ENCODE results near the gene TYR. TPM values are rescaled to one million over a fixed set of nuclear protein-coding genes. Genes with fewer than 3 reads are reported as not detected.

Gene TYR
- not detected for polyA plus RNA-seq
- long read RNA-seq, donor 1 = 0 reads
- long read RNA-seq, donor 2 = 0 reads
- long read RNA-seq, donor 3 = 0 reads
- long read RNA-seq, donor 4 = 0 reads
- long read RNA-seq, donor 5 = 0 reads
- long read RNA-seq, donor 6 = 0 reads
- long read RNA-seq, donor 7 = 0 reads
- long read RNA-seq, donor 8 = 0 reads
- long read RNA-seq, donor 9 = 0 reads
- long read RNA-seq, donor 10 = 0 reads

DNA sequence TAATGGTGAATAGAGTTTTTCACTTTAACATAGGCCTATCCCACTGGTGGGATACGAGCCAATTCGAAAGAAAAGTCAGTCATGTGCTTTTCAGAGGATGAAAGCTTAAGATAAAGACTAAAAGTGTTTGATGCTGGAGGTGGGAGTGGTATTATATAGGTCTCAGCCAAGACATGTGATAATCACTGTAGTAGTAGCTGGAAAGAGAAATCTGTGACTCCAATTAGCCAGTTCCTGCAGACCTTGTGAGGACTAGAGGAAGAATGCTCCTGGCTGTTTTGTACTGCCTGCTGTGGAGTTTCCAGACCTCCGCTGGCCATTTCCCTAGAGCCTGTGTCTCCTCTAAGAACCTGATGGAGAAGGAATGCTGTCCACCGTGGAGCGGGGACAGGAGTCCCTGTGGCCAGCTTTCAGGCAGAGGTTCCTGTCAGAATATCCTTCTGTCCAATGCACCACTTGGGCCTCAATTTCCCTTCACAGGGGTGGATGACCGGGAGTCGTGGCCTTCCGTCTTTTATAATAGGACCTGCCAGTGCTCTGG, at the start of gene TYR:
TSS of gene TYR (plus strand) at position 185 of the 541 bp plus-strand sequence. CDS start at position 264, 79 bp downstream.
- FAIRE-seq (no peak), DNase-seq (no peak)
- H3K27ac ChIP-seq (ENCODE audit: low read depth in 1 of 3, low read length in 2 of 3) = no peak within 1 kb of the TSS
- WGBS, 3 donors = 73 to 89% (median 79%) methylated on average over 8 of the region's 8 CpGs
- no peak within 1 kb of the TSS for H3K4me3 ChIP-seq (ENCODE audit: low read depth in 1 of 3, low read length in 3 of 3)
- no peaks in the 10 kb centered on the region for H3K9me3 ChIP-seq (ENCODE audit: control insufficient read depth in 2 of 2, insufficient read depth in 1 of 2, low read depth in 1 of 2, low read length in 1 of 2)
- no peaks in the 10 kb centered on the region for H3K4me1 ChIP-seq (ENCODE audit: control insufficient read depth in 3 of 3, insufficient read depth in 2 of 3, low read depth in 1 of 3, low read length in 2 of 3)
- H3K27me3 ChIP-seq (ENCODE audit: control insufficient read depth in 3 of 3, insufficient read depth in 3 of 3, low read length in 3 of 3) = no peaks in the 10 kb centered on the region
- no peaks in the 10 kb centered on the region for H3K36me3 ChIP-seq (ENCODE audit: control insufficient read depth in 3 of 3, insufficient read depth in 2 of 3, low read depth in 1 of 3, low read length in 3 of 3)

DNA sequence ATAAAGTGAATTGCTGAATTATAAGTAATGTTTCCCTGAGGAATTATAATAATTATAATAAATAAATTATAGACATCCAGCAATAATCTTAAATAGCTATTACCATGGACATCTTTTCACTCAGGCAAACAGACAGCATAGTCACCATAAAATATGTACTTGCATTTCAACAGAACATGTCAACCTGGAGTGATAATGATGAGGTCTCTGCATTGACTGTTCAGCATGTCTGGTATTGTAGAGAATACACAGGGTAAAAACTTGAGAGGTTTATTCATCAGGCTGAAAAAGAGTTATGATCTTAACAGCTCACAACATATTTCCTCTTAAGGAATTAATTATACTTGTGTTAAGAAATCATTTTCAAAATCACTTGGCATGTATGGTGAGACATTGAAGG, 41.1 kb upstream of the TYR start:
- H3K4me1 ChIP-seq (ENCODE audit: control insufficient read depth in 3 of 3, insufficient read depth in 2 of 3, low read depth in 1 of 3, low read length in 2 of 3) = no peaks in the 10 kb centered on the region
- no peak overlapping the region for H3K27ac ChIP-seq (ENCODE audit: low read depth in 1 of 3, low read length in 2 of 3)
- no peak for FAIRE-seq
- no peaks in the 10 kb centered on the region for H3K27me3 ChIP-seq (ENCODE audit: control insufficient read depth in 3 of 3, insufficient read depth in 3 of 3, low read length in 3 of 3)
- H3K4me3 ChIP-seq (ENCODE audit: low read depth in 1 of 3, low read length in 3 of 3) = no peak overlapping the region
- H3K9me3 ChIP-seq (ENCODE audit: control insufficient read depth in 2 of 2, insufficient read depth in 1 of 2, low read depth in 1 of 2, low read length in 1 of 2) = no peaks in the 10 kb centered on the region
- H3K36me3 ChIP-seq (ENCODE audit: control insufficient read depth in 3 of 3, insufficient read depth in 2 of 3, low read depth in 1 of 3, low read length in 3 of 3) = no peaks in the 10 kb centered on the region
- DNase-seq = no peak

GRCh38 chr11:89147229-89147628, 30.4 kb upstream of the TYR start:
- 25 to 51% (median 26%) methylated on average over 1 of the region's 1 CpG for WGBS, 3 donors
- H3K9me3 ChIP-seq (ENCODE audit: control insufficient read depth in 2 of 2, insufficient read depth in 1 of 2, low read depth in 1 of 2, low read length in 1 of 2) = no peaks in the 10 kb centered on the region
- no peak for FAIRE-seq
- H3K4me1 ChIP-seq (ENCODE audit: control insufficient read depth in 3 of 3, insufficient read depth in 2 of 3, low read depth in 1 of 3, low read length in 2 of 3) = no peaks in the 10 kb centered on the region
- no peaks in the 10 kb centered on the region for H3K27me3 ChIP-seq (ENCODE audit: control insufficient read depth in 3 of 3, insufficient read depth in 3 of 3, low read length in 3 of 3)
- no peak overlapping the region for H3K4me3 ChIP-seq (ENCODE audit: low read depth in 1 of 3, low read length in 3 of 3)
- no peak overlapping the region for H3K27ac ChIP-seq (ENCODE audit: low read depth in 1 of 3, low read length in 2 of 3)
- no peaks in the 10 kb centered on the region for H3K36me3 ChIP-seq (ENCODE audit: control insufficient read depth in 3 of 3, insufficient read depth in 2 of 3, low read depth in 1 of 3, low read length in 3 of 3)
- no peak for DNase-seq

GRCh38 chr11:89159974-89160373, 17.7 kb upstream of the TYR start:
- no peak overlapping the region for H3K4me3 ChIP-seq (ENCODE audit: low read depth in 1 of 3, low read length in 3 of 3)
- FAIRE-seq (no peak), DNase-seq (no peak)
- no peaks in the 10 kb centered on the region for H3K27me3 ChIP-seq (ENCODE audit: control insufficient read depth in 3 of 3, insufficient read depth in 3 of 3, low read length in 3 of 3)
- no peaks in the 10 kb centered on the region for H3K4me1 ChIP-seq (ENCODE audit: control insufficient read depth in 3 of 3, insufficient read depth in 2 of 3, low read depth in 1 of 3, low read length in 2 of 3)
- H3K9me3 ChIP-seq (ENCODE audit: control insufficient read depth in 2 of 2, insufficient read depth in 1 of 2, low read depth in 1 of 2, low read length in 1 of 2) = no peaks in the 10 kb centered on the region
- no peak overlapping the region for H3K27ac ChIP-seq (ENCODE audit: low read depth in 1 of 3, low read length in 2 of 3)
- 73 to 87% (median 82%) methylated on average over 4 of the region's 4 CpGs for WGBS, 3 donors
- H3K36me3 ChIP-seq (ENCODE audit: control insufficient read depth in 3 of 3, insufficient read depth in 2 of 3, low read depth in 1 of 3, low read length in 3 of 3) = no peaks in the 10 kb centered on the region

DNA sequence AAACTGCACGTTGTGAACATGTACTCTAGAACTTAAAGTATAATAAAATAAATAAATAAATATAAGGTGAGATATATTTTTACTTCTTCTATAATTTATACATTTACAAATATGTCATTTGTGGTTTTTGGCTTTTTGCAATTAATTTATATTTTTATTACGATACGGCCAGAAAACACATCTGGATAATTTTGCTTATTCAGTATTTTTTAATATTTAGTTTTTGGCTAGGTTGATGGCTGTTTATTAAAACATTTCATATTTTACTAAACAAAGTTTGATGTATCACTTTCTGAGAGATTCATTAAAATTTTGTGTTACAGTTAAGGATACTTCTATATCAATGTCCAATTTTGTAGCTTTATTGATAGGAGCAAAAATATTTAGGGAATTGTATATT, 15.7 kb upstream of the TYR start:
- 81 to 83% (median 83%) methylated on average over 3 of the region's 3 CpGs for WGBS, 3 donors
- Histone ChIP-seq H3K4me3 (ENCODE audit: low read depth in 1 of 3, low read length in 3 of 3) (no peak overlapping the region), H3K27ac (ENCODE audit: low read depth in 1 of 3, low read length in 2 of 3) (no peak overlapping the region), H3K36me3 (ENCODE audit: control insufficient read depth in 3 of 3, insufficient read depth in 2 of 3, low read depth in 1 of 3, low read length in 3 of 3) (no peaks in the 10 kb centered on the region), H3K9me3 (ENCODE audit: control insufficient read depth in 2 of 2, insufficient read depth in 1 of 2, low read depth in 1 of 2, low read length in 1 of 2) (no peaks in the 10 kb centered on the region), H3K27me3 (ENCODE audit: control insufficient read depth in 3 of 3, insufficient read depth in 3 of 3, low read length in 3 of 3) (no peaks in the 10 kb centered on the region), H3K4me1 (ENCODE audit: control insufficient read depth in 3 of 3, insufficient read depth in 2 of 3, low read depth in 1 of 3, low read length in 2 of 3) (no peaks in the 10 kb centered on the region)
- FAIRE-seq (no peak), DNase-seq (no peak)

DNA sequence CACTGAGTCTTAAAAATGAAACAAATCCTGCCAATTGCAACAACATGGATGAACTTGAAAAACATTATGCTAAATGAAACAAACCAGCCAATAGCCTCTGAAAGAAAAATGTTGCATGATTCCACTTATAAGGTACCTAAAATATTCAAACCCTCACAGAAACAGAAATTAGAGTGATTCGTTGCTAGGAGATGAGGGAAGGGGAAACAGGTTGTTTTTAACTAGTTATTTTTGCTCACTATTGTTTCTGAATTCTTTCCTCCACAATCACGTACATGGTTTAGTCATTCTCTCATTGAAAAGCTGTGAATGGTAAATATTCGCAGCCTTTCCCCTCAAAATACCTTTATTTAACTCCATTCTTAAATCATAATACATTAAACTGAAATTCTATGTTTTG, 14.0 kb upstream of the TYR start:
- WGBS, 3 donors = 66 to 68% (median 67%) methylated on average over 3 of the region's 3 CpGs
- H3K9me3 ChIP-seq (ENCODE audit: control insufficient read depth in 2 of 2, insufficient read depth in 1 of 2, low read depth in 1 of 2, low read length in 1 of 2) = no peaks in the 10 kb centered on the region
- H3K27me3 ChIP-seq (ENCODE audit: control insufficient read depth in 3 of 3, insufficient read depth in 3 of 3, low read length in 3 of 3) = no peaks in the 10 kb centered on the region
- H3K36me3 ChIP-seq (ENCODE audit: control insufficient read depth in 3 of 3, insufficient read depth in 2 of 3, low read depth in 1 of 3, low read length in 3 of 3) = no peaks in the 10 kb centered on the region
- DNase-seq (no peak), FAIRE-seq (no peak)
- H3K4me3 ChIP-seq (ENCODE audit: low read depth in 1 of 3, low read length in 3 of 3) = no peak overlapping the region
- H3K4me1 ChIP-seq (ENCODE audit: control insufficient read depth in 3 of 3, insufficient read depth in 2 of 3, low read depth in 1 of 3, low read length in 2 of 3) = no peaks in the 10 kb centered on the region
- no peak overlapping the region for H3K27ac ChIP-seq (ENCODE audit: low read depth in 1 of 3, low read length in 2 of 3)

DNA sequence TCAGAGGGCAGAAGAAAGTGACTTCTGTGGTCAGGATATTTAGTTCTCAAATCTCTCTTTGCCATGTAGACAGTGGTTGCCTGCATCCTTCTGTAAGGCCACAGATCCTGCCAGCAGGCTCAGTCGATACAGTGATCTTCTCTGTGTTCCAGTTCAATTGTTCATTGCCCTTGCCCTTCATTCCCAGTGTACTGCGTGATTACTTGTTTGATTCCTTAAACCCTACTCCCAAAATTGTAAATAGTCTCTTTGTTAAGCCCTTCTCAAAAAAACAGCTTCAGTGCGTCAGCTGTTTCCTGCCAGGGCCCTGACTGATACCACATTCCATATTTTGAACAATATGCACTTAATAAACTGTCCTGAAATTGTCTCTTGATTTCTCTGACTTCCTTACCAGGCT, 9.3 kb upstream of the TYR start:
- no peak for DNase-seq
- no peaks in the 10 kb centered on the region for H3K36me3 ChIP-seq (ENCODE audit: control insufficient read depth in 3 of 3, insufficient read depth in 2 of 3, low read depth in 1 of 3, low read length in 3 of 3)
- WGBS, 3 donors = 48 to 84% (median 70%) methylated on average over 3 of the region's 3 CpGs

DNA sequence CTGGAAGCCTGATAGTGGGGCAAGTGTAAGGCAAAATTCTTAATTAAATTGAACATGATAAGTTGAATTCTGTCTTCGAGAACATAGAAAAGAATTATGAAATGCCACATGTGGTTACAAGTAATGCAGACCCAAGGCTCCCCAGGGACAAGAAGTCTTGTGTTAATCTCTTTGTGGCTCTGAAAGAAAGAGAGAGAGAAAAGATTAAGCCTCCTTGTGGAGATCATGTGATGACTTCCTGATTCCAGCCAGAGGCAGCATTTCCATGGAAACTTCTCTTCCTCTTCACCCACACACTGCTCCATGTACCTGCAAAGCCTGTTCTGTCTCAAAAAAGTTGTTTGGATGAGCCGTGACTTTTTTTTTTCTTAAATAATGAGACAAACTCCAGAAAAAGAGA, 1.9 kb upstream of the TYR start:
- Histone ChIP-seq H3K9me3 (ENCODE audit: control insufficient read depth in 2 of 2, insufficient read depth in 1 of 2, low read depth in 1 of 2, low read length in 1 of 2) (no peaks in the 10 kb centered on the region), H3K27ac (ENCODE audit: low read depth in 1 of 3, low read length in 2 of 3) (no peak overlapping the region), H3K4me3 (ENCODE audit: low read depth in 1 of 3, low read length in 3 of 3) (no peak overlapping the region), H3K27me3 (ENCODE audit: control insufficient read depth in 3 of 3, insufficient read depth in 3 of 3, low read length in 3 of 3) (no peaks in the 10 kb centered on the region), H3K36me3 (ENCODE audit: control insufficient read depth in 3 of 3, insufficient read depth in 2 of 3, low read depth in 1 of 3, low read length in 3 of 3) (no peaks in the 10 kb centered on the region), H3K4me1 (ENCODE audit: control insufficient read depth in 3 of 3, insufficient read depth in 2 of 3, low read depth in 1 of 3, low read length in 2 of 3) (no peaks in the 10 kb centered on the region)
- 73 to 76% (median 75%) methylated on average over 2 of the region's 2 CpGs for WGBS, 3 donors
- FAIRE-seq = no peak
- DNase-seq = no peak

More for the DNA sequence above, 9.3 kb upstream of the TYR start:
- no peaks in the 10 kb centered on the region for H3K4me1 ChIP-seq (ENCODE audit: control insufficient read depth in 3 of 3, insufficient read depth in 2 of 3, low read depth in 1 of 3, low read length in 2 of 3)
- no peak overlapping the region for H3K4me3 ChIP-seq (ENCODE audit: low read depth in 1 of 3, low read length in 3 of 3)
- H3K27me3 ChIP-seq (ENCODE audit: control insufficient read depth in 3 of 3, insufficient read depth in 3 of 3, low read length in 3 of 3) = no peaks in the 10 kb centered on the region
- no peak for FAIRE-seq
- H3K27ac ChIP-seq (ENCODE audit: low read depth in 1 of 3, low read length in 2 of 3) = no peak overlapping the region
- H3K9me3 ChIP-seq (ENCODE audit: control insufficient read depth in 2 of 2, insufficient read depth in 1 of 2, low read depth in 1 of 2, low read length in 1 of 2) = no peaks in the 10 kb centered on the region

- no peak overlapping the region for H3K27ac ChIP-seq (ENCODE audit: low read depth in 1 of 3, low read length in 2 of 3)
Observed at GRCh38 chr11:89176938-89177337, 737 bp upstream of the TYR start.

More at GRCh38 chr11:89176938-89177337, 737 bp upstream of the TYR start:
- 69 to 87% (median 80%) methylated on average over 2 of the region's 2 CpGs for WGBS, 3 donors
- DNase-seq = no peak
- Histone ChIP-seq H3K27me3 (ENCODE audit: control insufficient read depth in 3 of 3, insufficient read depth in 3 of 3, low read length in 3 of 3) (no peaks in the 10 kb centered on the region), H3K9me3 (ENCODE audit: control insufficient read depth in 2 of 2, insufficient read depth in 1 of 2, low read depth in 1 of 2, low read length in 1 of 2) (no peaks in the 10 kb centered on the region), H3K4me1 (ENCODE audit: control insufficient read depth in 3 of 3, insufficient read depth in 2 of 3, low read depth in 1 of 3, low read length in 2 of 3) (no peaks in the 10 kb centered on the region), H3K36me3 (ENCODE audit: control insufficient read depth in 3 of 3, insufficient read depth in 2 of 3, low read depth in 1 of 3, low read length in 3 of 3) (no peaks in the 10 kb centered on the region), H3K4me3 (ENCODE audit: low read depth in 1 of 3, low read length in 3 of 3) (no peak overlapping the region)
- FAIRE-seq = no peak
